ENCODE measurements around the gene CDCA7L.

GRCh38 chr7:21944616-21945453 is 864 bp downstream of the CDCA7L start:
- TF ChIP-seq CTCF (IDR thresholded peaks at IDR 0.05 in 8 of 11, conservative IDR thresholded peaks at IDR 0.05 in 3 of 11) = no peak
- no peak for TF ChIP-seq POLR2A (IDR thresholded peaks at IDR 0.05)
